C4-2B (cell line): ENCODE measurements around the gene TUBE1.

Experiments
- ZFX ChIP-seq: fragments of 450-650 bp; IDR thresholded peaks from 2 replicates; pipeline ENCODE4 v1.6.1; 2017
- TF ChIP-seq, protein P1 (sequence below): fragments of 450-650 bp; conservative IDR thresholded peaks from 2 replicates; pipeline ENCODE4 v1.5.1; 2017; ENCODE audit warnings: mild to moderate bottlenecking

- TF ChIP-seq, protein P1, sequence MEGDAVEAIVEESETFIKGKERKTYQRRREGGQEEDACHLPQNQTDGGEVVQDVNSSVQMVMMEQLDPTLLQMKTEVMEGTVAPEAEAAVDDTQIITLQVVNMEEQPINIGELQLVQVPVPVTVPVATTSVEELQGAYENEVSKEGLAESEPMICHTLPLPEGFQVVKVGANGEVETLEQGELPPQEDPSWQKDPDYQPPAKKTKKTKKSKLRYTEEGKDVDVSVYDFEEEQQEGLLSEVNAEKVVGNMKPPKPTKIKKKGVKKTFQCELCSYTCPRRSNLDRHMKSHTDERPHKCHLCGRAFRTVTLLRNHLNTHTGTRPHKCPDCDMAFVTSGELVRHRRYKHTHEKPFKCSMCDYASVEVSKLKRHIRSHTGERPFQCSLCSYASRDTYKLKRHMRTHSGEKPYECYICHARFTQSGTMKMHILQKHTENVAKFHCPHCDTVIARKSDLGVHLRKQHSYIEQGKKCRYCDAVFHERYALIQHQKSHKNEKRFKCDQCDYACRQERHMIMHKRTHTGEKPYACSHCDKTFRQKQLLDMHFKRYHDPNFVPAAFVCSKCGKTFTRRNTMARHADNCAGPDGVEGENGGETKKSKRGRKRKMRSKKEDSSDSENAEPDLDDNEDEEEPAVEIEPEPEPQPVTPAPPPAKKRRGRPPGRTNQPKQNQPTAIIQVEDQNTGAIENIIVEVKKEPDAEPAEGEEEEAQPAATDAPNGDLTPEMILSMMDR: no peak
- no peak for TF ChIP-seq ZFX
Measured at GRCh38 chr6:112044196-112044595, 43.1 kb downstream of the TUBE1 start.
